ENCODE data around the gene BCL7C.

The BCL7C gene

DNA sequence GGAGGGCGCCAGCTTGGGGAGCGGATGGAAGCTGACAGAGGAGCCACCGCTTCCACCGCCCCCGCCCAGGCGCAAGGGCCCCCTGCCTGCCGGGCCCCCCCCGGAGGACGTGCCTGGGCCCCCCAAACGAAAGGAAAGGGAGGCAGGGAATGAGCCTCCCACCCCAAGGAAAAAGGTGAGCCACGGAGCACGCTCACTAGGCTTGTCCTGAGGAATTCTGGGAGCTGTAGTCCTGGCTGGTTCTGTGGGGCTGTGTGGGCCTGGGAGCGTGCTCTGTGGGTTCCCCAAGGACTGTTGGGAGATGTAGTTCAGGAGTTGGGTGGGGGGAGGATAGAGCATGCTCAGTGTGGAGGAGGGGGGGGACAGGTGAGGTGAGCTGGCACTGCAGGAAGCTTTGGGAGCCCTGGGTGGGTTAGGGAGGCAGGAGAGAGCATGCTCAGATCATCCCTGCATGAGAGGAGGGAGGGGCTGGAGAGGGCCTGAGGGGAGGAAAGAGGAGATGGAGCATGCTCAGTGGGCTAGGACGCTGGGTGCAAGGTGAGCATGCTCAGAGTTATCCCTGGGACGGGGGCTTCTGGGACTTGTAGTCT, 34.0 kb upstream of the BCL7C start:
- H3K27me3 ChIP-seq (ENCODE audit: control insufficient read depth, low read length): no peaks in the 10 kb centered on the region
- H3K4me2 ChIP-seq (ENCODE audit: low read length): peak overlapping the region; percentile 33; the same call in 1 of the 2 replicates
- H3K9me2 ChIP-seq (replicated peaks; ENCODE audit: control insufficient read depth, low read length): no peaks in the 10 kb centered on the region
- TF ChIP-seq EZH2phosphoT487 (IDR thresholded peaks at IDR 0.05; ENCODE audit: borderline replicate concordance, low read length): no peak
- TF ChIP-seq CTCF (IDR thresholded peaks at IDR 0.05; ENCODE audit: low read depth, low read length, poor library complexity, severe bottlenecking): no peak
- H3K9me3 ChIP-seq (ENCODE audit: control insufficient read depth, insufficient read depth, low read length): no peaks in the 10 kb centered on the region
- H4K20me1 ChIP-seq (ENCODE audit: control insufficient read depth, insufficient read depth, low read depth, low read length): no peaks in the 10 kb centered on the region
- peaks cover 4% of the 10 kb centered on the region; the same call in 1 of the 2 replicates for H3F3A ChIP-seq (ENCODE audit: control insufficient read depth, insufficient read depth)
- peaks cover 45% of the 10 kb centered on the region for H3K36me3 ChIP-seq (ENCODE audit: control insufficient read depth, low read length)
- peaks cover 25% of the 10 kb centered on the region for H3K4me1 ChIP-seq (ENCODE audit: control insufficient read depth, low read length)
- peaks cover 17% of the 10 kb centered on the region for H3K79me2 ChIP-seq (ENCODE audit: control insufficient read depth, low read length)
- no peak overlapping the region for H3K27ac ChIP-seq (ENCODE audit: low read depth, low read length)
- peak overlapping the region; percentile 9; the same call in 1 of the 2 replicates for H3K4me3 ChIP-seq (ENCODE audit: low read length)

DNA sequence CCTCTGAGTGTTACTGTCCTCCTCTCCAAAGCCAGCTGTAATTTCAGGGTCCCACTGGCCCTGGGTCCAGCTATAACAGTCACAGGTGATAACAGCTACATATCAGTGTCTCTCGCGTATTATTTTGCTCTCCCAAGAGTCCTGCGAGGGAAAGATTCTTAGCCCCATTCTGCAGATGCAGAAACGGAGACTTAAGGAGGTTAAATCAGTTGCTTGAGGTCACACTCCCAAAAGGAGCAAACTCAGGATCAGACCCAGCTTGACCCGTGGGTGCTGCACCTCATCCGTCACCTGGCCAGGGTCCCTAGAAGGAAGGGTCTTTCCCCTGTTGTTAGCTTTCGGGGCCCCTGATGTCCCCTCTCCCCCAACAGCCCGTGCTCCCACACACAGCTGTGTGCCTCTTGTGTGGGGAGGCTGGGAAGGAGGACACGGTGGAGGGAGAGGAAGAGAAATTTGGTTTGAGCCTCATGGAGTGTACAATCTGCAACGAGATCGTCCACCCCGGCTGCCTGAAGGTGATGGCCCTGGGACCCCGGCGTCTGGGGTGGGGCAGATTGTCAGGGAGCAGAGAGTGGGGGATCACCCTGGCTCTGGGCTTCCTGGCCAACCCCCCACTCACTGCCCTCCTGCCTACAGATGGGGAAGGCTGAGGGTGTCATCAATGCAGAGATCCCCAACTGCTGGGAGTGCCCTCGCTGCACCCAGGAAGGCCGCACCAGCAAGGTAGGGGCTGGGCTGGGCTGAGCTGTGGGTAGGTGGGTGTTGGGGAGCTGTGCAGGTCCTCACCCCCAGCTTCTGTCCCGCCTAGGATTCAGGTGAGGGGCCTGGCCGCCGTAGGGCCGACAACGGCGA, 33.3 kb upstream of the BCL7C start:
- Histone ChIP-seq H3F3A (ENCODE audit: control insufficient read depth, insufficient read depth) (peaks cover 4% of the 10 kb centered on the region; the same call in 1 of the 2 replicates), H3K9me3 (ENCODE audit: control insufficient read depth, insufficient read depth, low read length) (no peaks in the 10 kb centered on the region), H3K27ac (ENCODE audit: low read depth, low read length) (no peak overlapping the region), H3K27me3 (ENCODE audit: control insufficient read depth, low read length) (no peaks in the 10 kb centered on the region), H3K9me2 (replicated peaks; ENCODE audit: control insufficient read depth, low read length) (no peaks in the 10 kb centered on the region), H3K79me2 (ENCODE audit: control insufficient read depth, low read length) (peaks cover 17% of the 10 kb centered on the region), H3K4me3 (ENCODE audit: low read length) (peak overlapping the region; percentile 9; the same call in 1 of the 2 replicates), H3K36me3 (ENCODE audit: control insufficient read depth, low read length) (peaks cover 41% of the 10 kb centered on the region), H4K20me1 (ENCODE audit: control insufficient read depth, insufficient read depth, low read depth, low read length) (no peaks in the 10 kb centered on the region), H3K4me1 (ENCODE audit: control insufficient read depth, low read length) (peaks cover 25% of the 10 kb centered on the region), H3K4me2 (ENCODE audit: low read length) (peak overlapping the region; percentile 33; the same call in 1 of the 2 replicates)
- TF ChIP-seq EZH2phosphoT487 (IDR thresholded peaks at IDR 0.05; ENCODE audit: borderline replicate concordance, low read length): no peak
- no peak for TF ChIP-seq CTCF (IDR thresholded peaks at IDR 0.05; ENCODE audit: low read depth, low read length, poor library complexity, severe bottlenecking)

- H3K9me3 ChIP-seq (ENCODE audit: control insufficient read depth, insufficient read depth, low read length): no peaks in the 10 kb centered on the region
- H4K20me1 ChIP-seq (ENCODE audit: control insufficient read depth, insufficient read depth, low read depth, low read length): no peaks in the 10 kb centered on the region
- no peak overlapping the region for H3K4me3 ChIP-seq (ENCODE audit: low read length)
- H3K27ac ChIP-seq (ENCODE audit: low read depth, low read length): no peak overlapping the region
- no peak overlapping the region for H3K4me2 ChIP-seq (ENCODE audit: low read length)
- no peaks in the 10 kb centered on the region for H3K27me3 ChIP-seq (ENCODE audit: control insufficient read depth, low read length)
- no peaks in the 10 kb centered on the region for H3K9me2 ChIP-seq (replicated peaks; ENCODE audit: control insufficient read depth, low read length)
- H3K36me3 ChIP-seq (ENCODE audit: control insufficient read depth, low read length): peaks cover 35% of the 10 kb centered on the region
- H3K79me2 ChIP-seq (ENCODE audit: control insufficient read depth, low read length): peaks cover 17% of the 10 kb centered on the region
- H3F3A ChIP-seq (ENCODE audit: control insufficient read depth, insufficient read depth): peaks cover 4% of the 10 kb centered on the region; the same call in 1 of the 2 replicates
- H3K4me1 ChIP-seq (ENCODE audit: control insufficient read depth, low read length): peaks cover 33% of the 10 kb centered on the region
- TF ChIP-seq EZH2phosphoT487 (IDR thresholded peaks at IDR 0.05; ENCODE audit: borderline replicate concordance, low read length) (no peak), CTCF (IDR thresholded peaks at IDR 0.05; ENCODE audit: low read depth, low read length, poor library complexity, severe bottlenecking) (no peak)
Measured at GRCh38 chr16:30925995-30926811, 32.3 kb upstream of the BCL7C start.
